Glomerular visceral epithelial cell (primary cell): ENCODE results near the gene FAM20A.
A peak's percentile ranks its signal among the peaks of the same experiment; 100 is the strongest.

Experiments
- DNase-seq: peaks from one replicate; pipeline ENCODE4 v3.0.0-alpha.2; 2016; ENCODE audit errors: extremely low spot score

FAM20A gene

GRCh38 chr17:68600931-68601564 is at the start of gene FAM20A:
FAM20A (minus strand) TSS chr17:68601367; CDS start chr17:68600666, 701 bp downstream.
- DNase-seq: no peak

- DNase-seq: no peak
Observed at GRCh38 chr17:68649324-68649723, 48.2 kb upstream of the FAM20A start.

DNA sequence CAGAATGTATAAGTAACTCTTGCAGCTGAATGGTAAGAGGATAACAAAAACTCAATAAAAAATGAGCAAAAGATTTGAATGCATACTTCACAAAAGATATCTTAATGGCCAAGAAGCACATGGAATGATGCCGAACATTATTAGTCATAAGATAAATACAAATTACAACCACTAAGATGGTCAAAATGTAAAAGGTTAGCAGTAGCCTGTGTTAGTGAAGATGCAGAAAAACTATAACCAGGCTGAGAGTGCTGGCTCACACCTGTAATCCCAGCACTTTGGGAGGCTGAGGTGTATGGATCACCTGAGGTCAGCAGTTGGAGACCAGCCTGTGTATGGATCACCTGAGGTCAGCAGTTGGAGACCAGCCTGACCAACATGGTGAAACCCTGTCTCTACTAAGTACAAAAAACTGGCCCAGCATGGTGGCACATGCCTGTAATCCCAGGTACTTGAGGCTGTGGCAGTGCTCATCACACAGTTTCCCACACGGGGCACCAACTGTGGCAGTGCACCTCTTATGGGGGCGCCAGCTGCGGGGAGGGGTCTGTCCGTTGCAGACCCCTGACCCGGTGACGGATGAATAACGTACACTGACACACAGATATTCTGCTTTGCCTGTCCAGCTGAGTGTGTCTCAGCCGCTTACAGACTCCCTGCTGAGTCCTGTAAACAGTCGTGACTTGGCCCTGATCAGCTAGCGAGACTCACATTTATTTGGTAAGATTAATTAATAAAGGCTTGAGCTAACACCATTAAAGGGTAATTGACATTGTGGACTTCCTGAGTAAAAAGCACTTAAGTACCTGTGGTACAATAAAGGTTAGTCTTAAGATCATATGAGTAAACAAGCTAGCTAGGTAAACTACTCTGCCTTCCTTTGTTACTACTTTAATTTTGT is 45.7 kb upstream of the FAM20A start:
- DNase-seq: no peak

- no peak for DNase-seq
Observed at GRCh38 chr17:68642118-68642412, 40.9 kb upstream of the FAM20A start.

GRCh38 chr17:68641276-68642117 is 40.3 kb upstream of the FAM20A start:
- no peak for DNase-seq

DNA sequence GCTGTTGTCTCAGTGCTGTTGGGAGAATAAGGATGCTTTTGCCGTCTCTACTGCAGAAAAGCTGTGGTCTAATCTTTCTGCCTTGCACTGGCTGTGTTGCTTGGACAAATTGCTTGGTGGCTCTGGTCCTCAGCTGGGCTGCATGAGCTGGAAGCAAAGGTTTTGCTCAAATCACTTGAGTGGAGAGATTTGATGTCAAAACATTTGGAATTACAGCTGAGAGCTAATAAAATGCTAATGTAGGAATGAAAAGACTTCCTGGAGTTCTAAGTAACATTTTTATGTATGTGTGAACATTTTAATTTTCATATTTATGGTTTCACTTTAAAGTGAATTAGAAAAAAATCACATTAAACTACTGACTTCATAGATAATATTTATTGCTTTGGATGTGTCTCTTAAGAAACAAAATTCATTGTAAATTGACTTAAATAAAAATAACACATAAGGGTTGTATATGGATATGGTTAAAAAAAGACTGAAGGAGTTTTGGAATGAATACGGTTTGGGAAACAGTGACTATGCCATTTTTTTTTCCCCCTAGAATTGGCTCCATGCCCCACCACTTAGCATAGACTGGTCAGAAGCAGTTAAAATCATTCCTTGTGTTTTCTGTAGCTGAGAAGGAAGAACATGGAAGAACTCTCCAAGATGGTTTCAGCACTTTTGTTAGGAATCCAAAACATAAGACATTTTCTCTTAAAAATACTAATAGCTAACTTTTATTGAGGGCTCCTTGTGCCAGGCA is 39.2 kb upstream of the FAM20A start:
- no peak for DNase-seq

DNA sequence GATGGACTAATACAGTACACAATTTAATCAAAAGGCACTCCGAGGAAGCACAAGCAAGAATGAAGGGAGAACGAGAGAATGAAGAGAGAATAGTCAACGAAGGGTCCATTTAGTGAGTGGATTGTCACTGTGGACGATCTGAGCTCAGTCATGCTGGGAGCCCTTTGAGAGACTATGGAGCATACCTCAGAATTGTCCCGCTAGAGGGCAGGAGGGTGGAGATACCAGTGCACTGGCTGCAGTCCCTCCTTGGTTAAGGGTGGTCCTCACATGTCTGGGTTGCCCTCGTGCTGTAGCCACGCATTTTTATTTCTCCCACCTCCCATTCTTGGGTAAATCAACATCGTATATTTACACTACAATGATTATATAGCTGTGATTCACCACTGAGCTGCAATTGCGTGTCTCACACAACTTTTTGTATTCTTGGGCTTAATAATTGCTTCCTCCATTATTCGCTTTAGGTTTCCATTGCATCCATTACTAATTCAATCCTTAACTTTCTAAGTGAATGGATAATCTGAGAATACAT is 33.2 kb upstream of the FAM20A start:
- DNase-seq: no peak

DNA sequence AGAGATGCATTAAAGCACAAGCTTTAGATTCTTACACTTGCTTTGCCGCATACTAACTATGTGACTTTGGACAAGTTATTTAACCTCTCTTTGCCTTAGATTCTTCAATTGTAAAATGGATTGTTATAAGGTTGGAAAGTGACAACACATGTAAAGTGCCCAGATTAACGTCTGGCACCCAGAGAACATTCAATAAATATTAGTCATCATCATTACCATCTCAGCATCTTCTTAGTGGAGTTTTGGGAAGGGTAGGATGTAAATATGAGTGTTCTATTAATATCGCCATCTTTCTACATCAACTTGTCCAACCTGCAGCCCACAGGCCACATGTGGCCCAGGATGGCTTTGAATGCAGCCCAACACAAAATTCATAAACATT is 27.4 kb upstream of the FAM20A start:
- no peak for DNase-seq

- DNase-seq: no peak
Observed at GRCh38 chr17:68627956-68628575, 26.9 kb upstream of the FAM20A start.

DNA sequence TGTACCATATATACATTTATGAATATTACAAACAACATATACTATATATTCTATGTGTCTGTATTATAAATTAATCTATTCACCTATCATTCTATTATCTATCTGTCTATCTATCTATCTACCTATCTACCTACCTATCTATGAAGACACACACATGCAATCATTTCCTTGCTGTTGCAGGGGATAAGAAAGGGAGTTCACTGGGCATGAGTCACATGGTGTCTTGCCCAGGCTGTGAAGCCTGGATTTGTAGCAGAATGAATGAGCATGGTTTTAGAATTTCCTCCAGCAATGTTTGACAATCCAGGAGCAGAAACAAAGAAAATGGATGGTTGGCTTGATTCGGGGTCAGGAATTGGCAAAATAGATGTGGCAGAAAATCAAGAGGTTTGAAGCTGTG is 23.2 kb upstream of the FAM20A start:
- DNase-seq: no peak

- no peak for DNase-seq
Observed at GRCh38 chr17:68623811-68624210, 22.6 kb upstream of the FAM20A start.

DNA sequence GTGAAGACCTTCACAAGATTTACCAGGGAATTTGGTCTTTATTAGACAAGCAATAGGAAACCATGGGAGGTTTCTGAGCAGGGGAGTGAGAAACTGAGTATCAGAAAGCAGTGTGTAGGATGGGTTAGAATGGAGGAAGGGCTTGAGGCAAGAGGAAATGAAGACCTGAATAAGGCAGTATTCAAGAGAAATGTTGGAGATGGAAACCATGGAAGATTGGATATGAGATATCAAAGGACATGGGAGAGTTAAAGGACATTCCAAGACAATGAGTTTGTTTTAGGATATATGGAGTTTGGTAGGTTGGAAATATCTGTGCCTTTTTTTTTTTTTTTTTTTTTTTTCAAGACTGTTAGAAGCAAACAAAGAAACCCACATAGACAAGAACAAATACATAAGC is 21.3 kb upstream of the FAM20A start:
- no peak for DNase-seq

DNA sequence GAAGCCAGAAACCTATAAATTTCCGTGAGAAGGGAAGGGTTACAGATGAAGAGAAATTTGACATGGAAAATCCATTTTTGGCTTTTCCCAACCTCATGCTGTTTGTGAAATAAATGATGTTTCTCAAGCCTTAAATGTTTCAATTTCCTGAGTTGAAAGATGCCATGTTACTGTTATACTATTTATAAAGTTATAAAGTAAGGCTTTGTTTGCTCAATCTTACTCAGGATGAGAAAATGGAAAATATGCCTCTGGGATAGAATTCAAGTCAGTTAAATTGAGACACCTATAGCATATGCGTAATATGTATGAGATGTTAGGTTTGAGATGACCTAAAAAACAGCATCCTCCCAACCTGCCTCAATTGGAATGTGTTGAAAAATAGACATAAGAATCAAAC is 19.9 kb upstream of the FAM20A start:
- no peak for DNase-seq

GRCh38 chr17:68616334-68616733 is 15.2 kb upstream of the FAM20A start:
- DNase-seq: no peak

- DNase-seq: no peak
Observed at GRCh38 chr17:68614718-68615117, 13.6 kb upstream of the FAM20A start.

DNA sequence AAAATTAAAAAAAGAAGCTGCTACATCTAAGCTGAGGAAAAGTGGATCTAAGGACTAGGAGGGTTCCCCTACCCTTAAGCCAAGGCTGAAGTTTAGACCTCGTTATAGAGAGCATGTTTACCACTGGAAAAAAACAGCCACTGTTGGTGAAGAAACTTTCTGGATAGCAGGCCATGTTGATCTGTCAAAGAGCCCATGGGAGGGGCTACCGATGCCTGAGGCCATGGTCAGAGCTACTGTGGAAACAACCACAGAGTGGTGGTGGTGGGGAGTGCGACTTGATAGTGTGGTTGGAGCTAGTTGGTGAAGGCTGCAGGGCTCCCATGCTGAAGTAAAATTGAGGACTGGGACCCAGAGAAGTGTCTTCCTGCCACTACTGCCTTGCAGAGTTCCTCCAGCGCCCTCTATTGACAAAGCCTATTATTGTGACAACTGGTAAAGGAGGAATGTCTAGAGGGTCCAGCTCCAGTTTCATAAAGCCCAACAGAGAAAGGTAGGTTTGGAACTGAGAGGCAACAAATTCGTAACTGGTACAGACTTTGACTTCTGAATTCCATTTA is 12.7 kb upstream of the FAM20A start:
- peak; percentile 28 for DNase-seq

DNA sequence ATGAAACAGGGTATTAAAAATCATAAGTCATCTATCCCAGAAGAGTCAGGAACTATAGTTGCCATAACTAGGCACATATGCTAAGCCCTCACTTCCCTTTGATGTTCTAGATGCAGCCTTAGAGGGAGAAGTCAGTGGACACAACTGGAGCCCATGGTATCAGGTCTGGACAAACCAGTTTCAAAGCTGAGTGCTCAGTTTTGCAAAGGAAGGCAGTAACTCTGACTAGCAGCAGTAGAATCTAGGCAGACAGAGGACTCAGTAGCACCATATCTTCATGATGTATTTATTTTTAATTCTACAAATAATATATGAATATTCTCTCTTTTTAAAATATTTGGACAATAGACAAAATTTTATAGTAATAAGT is 11.7 kb upstream of the FAM20A start:
- no peak for DNase-seq

DNA sequence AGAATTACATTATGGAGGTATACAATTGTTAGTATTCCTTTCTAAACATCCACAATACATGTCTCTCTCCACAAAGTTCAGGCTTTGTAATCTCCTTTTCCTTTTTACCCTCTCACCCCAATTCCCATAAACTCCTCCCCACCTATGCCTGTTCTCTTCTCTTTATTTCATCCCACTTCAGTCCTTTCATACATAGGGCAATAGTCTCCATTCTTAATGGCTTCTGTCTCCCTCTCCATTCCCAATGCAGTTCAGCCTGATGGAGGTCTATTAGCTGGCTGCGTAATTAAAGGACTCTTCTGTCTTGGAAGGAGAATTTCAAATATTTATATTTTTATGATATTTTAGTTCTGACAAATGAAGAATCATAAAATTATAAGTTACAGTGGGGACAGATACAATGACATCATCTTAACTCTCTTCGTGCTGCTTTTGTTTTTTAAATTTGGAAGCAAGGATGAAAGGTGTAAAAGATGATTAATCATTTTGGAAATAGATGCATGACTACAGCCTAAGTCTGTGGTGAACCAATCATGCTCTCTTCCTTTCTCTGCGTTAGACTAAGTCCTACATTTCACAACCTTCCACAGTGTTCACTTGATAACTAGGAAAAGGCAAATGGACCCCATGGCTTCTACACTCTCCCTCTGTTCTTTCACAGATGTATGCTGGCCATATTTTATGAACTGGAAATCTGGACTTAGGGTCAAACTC is 11.2 kb upstream of the FAM20A start:
- DNase-seq: no peak

DNA sequence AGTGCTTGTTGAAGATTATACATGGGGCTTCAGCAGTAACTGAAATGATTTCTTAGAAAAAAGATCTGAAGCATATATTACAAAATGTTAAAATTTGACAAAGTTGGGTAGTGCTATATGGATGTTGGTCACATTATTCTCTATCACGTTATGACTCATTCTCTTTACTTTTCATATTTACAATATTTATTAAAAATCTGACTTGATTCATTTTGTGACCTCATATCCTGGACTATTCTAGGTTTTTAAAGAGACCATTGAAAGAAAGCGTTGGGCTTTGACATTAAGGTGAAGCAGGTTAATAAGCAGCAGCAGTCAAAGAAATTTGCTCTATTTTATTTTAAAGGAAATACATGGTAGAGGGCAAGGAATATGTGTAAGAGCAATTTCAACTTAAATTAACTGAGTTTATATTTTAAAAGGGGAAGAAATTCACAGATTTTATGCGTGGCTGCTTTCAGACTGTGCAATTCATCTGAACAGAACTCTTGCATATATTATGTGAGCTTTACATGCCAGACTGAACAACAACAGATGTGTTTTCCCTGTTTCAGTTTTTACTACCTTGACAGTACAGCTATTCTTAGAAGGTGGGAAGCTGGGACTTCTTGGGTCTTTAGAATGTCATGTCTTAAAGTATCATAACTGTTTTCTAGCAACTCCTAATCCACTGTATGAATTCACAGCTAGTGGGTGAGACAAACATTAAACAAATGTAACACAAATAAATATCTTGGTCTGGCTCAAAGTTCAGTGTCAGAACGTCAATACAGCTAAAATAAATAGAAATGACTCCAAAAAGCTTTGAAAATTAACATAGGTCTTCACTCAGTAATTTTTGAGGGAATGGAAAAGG is 10.4 kb upstream of the FAM20A start:
- DNase-seq: no peak
